Measurements from ENCODE around the gene RILPL1. TPM values are rescaled to one million over a fixed set of nuclear protein-coding genes. Genes with fewer than 3 reads are reported as not detected.

Gene RILPL1
- total and polyA plus RNA-seq, 2 of the 4 experiments (the other 2 are of a cell fraction), result 11.1 to 19.8 TPM

DNA sequence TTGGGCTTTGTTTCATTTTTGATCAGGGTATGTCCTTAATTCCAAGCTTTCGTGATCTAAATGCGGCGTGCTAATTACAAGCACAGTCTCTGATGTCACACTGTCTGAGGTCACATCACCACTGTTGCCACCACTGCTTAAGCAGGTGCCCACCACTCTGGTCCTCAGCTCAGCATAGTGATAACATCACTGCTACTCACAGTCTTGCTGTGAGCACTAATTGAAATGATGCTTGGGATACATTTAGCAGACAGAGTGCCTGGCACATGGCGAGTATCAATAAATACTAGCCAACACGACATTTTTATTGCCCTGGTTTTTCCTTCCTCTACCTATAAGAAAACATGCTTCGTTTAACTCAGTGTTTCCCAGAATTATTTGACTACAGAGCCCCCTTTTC lies 104.9 kb downstream of the RILPL1 start:
- TF ChIP-seq CTCF (conservative IDR thresholded peaks at IDR 0.05; ENCODE audit: low read depth, low read length) (no peak), CEBPB (IDR thresholded peaks at IDR 0.05; ENCODE audit: low read depth, low read length) (no peak)
- Histone ChIP-seq H3K4me2 (ENCODE audit: low read depth, low read length) (no peak overlapping the region), H2AK9ac (replicated peaks; ENCODE audit: low read depth, low read length, poor library complexity) (no peak overlapping the region), H2AFZ (replicated peaks; ENCODE audit: low read length, poor library complexity) (no peak overlapping the region), H3K4ac (ENCODE audit: low read depth, low read length) (no peak overlapping the region), H3K9ac (ENCODE audit: low read depth, low read length) (no peak overlapping the region), H4K20me1 (ENCODE audit: insufficient read depth, low read length) (no peaks in the 10 kb centered on the region), H2BK20ac (ENCODE audit: low read depth, low read length) (no peak overlapping the region), H3K9me3 (ENCODE audit: control insufficient read depth, insufficient read depth, low read length) (no peaks in the 10 kb centered on the region), H2AK5ac (ENCODE audit: low read depth, low read length) (no peak overlapping the region), H3K18ac (ENCODE audit: low read depth, low read length) (no peak overlapping the region), H2BK15ac (ENCODE audit: low read depth, low read length) (no peak overlapping the region), H4K8ac (ENCODE audit: low read depth in 2 of 2, low read length in 2 of 2) (no peak overlapping the region), H3K27me3 (ENCODE audit: control insufficient read depth, insufficient read depth, low read length) (no peaks in the 10 kb centered on the region), H3K23ac (ENCODE audit: low read depth, low read length) (no peak overlapping the region), H3K4me1 (ENCODE audit: control insufficient read depth, insufficient read depth, low read length) (no peaks in the 10 kb centered on the region), H3K27ac (ENCODE audit: insufficient read depth, low read length) (no peak overlapping the region), H3K14ac (replicated peaks; ENCODE audit: low read depth, low read length) (no peak overlapping the region), H3K9me1 (ENCODE audit: insufficient read depth, low read length) (peaks cover 2% of the 10 kb centered on the region; the same call in 1 of the 2 replicates), H3K36me3 (ENCODE audit: control insufficient read depth, insufficient read depth, low read length) (peaks cover 14% of the 10 kb centered on the region), H3K56ac (ENCODE audit: extremely low read depth, insufficient read depth, low read length) (no peak overlapping the region), H3K4me3 (ENCODE audit: insufficient read depth, low read depth, low read length) (no peak overlapping the region), H2BK120ac (ENCODE audit: low read depth, low read length) (no peak overlapping the region), H3K79me1 (ENCODE audit: low read depth in 1 of 2, low read length in 2 of 2) (peaks cover 0 to 6% of the 10 kb centered on the region in 2 experiments; a peak in 1 of 4 replicates), H4K91ac (ENCODE audit: insufficient read depth, low read depth, low read length) (no peak overlapping the region), H4K5ac (ENCODE audit: low read depth, low read length) (no peak overlapping the region), H2BK5ac (ENCODE audit: low read depth, low read length, poor library complexity, severe bottlenecking) (no peak overlapping the region)
- intact Hi-C loops (cut with micrococcal nuclease), result no loop called here
- ChIA-PET CTCF (no interaction called here), POLR2A (ENCODE audit: unreplicated experiment) (interaction anchor here (0.7 kb wide), 1 partner anchor 155 kb away, joined by 3 read pairs; no protein-coding TSS in a partner anchor)
- WGBS, 2 experiments (ENCODE audit: extremely low coverage in 2 of 2, insufficient read length in 1 of 2), result 100% methylated on average over 4 of the region's 6 CpGs; no CpG with 5 or more reads in 1 of the 2 experiments
- no TSS peak for BruUV-seq (replicated peaks)
- dilution Hi-C loops (cut with HindIII; ENCODE audit: low sequenced_read_pairs, unreplicated experiment), result no loop called here
- DNase-seq, result no peak
- in situ Hi-C loops (cut with MboI; ENCODE audit: low sequenced_read_pairs), result no loop called here
- ATAC-seq (ENCODE audit: low read depth), result no peak
